HG02678 (cell line): ENCODE data around the gene IL9R.
"Not testable (repeated sequence)": the region's sequence is repeated elsewhere in the genome, so short reads cannot be mapped to it uniquely, and the experiment has no call there.

Experiments
- ATAC-seq: cut with Tn5 transposase; IDR thresholded peaks from one replicate; pipeline ENCODE4 v1.9.1; 2021; ENCODE audit warnings: mild to moderate bottlenecking, moderate library complexity; ENCODE audit not compliant: unreplicated experiment

IL9R gene

GRCh38 chrX:156029296-156029695 lies 31.8 kb downstream of the IL9R start:
- ATAC-seq: not testable (repeated sequence)

- not testable (repeated sequence) for ATAC-seq
Measured at GRCh38 chrX:156029707-156030442, 32.4 kb downstream of the IL9R start.

- not testable (repeated sequence) for ATAC-seq
Measured at GRCh38 chrX:156030474-156030873, 33.0 kb downstream of the IL9R start.
